ENCODE measurements around the gene NCBP2.
"Not testable (repeated sequence)": the region's sequence is repeated elsewhere in the genome, so short reads cannot be mapped to it uniquely, and the experiment has no call there.

Gene NCBP2

GRCh38 chr3:196948442-196949284 lies 6.3 kb upstream of the NCBP2 start:
- H3K9me3 ChIP-seq (ENCODE audit: low read length): no peaks in the 10 kb centered on the region
- no peak overlapping the region for H3K27ac ChIP-seq (ENCODE audit: low read depth, low read length, poor library complexity, severe bottlenecking)
- no peaks in the 10 kb centered on the region for H3K9me2 ChIP-seq (ENCODE audit: low read depth, low read length)
- H3K79me2 ChIP-seq (ENCODE audit: insufficient read depth, low read length): peaks cover 2% of the 10 kb centered on the region; the same call in 1 of the 2 replicates
- no peaks in the 10 kb centered on the region for H3F3A ChIP-seq (ENCODE audit: insufficient read depth, low read length)
- no peak overlapping the region for H3K4me3 ChIP-seq (ENCODE audit: low read depth, low read length, poor library complexity, severe bottlenecking)
- H3K4me1 ChIP-seq (ENCODE audit: insufficient read depth, low read length, severe bottlenecking): peaks cover 3% of the 10 kb centered on the region
- H4K20me1 ChIP-seq (ENCODE audit: insufficient read depth, low read length): no peaks in the 10 kb centered on the region
- peaks cover 6% of the 10 kb centered on the region; the same call in 1 of the 2 replicates for H3K36me3 ChIP-seq (ENCODE audit: insufficient read depth, low read length)
- no peak overlapping the region for H2AFZ ChIP-seq (ENCODE audit: low read length)
- peaks cover 10% of the 10 kb centered on the region for H3K27me3 ChIP-seq (ENCODE audit: insufficient read depth, low read length)
- no peak overlapping the region for H3K9ac ChIP-seq (ENCODE audit: low read length)
- H3K4me2 ChIP-seq (ENCODE audit: low read length): no peak overlapping the region
- TF ChIP-seq EZH2 (IDR thresholded peaks at IDR 0.05; ENCODE audit: borderline replicate concordance, low read length): no peak
- TF ChIP-seq CTCF (IDR thresholded peaks at IDR 0.05; ENCODE audit: low read length): peak; percentile 22; the same call in 1 of the 2 replicates

GRCh38 chr3:196947860-196948441 lies 5.6 kb upstream of the NCBP2 start:
- Histone ChIP-seq H3K36me3 (ENCODE audit: insufficient read depth, low read length) (peaks cover 6% of the 10 kb centered on the region; the same call in 1 of the 2 replicates), H3K4me1 (ENCODE audit: insufficient read depth, low read length, severe bottlenecking) (peaks cover 8% of the 10 kb centered on the region), H3K9me2 (ENCODE audit: low read depth, low read length) (no peaks in the 10 kb centered on the region), H3K4me2 (ENCODE audit: low read length) (no peak overlapping the region), H3F3A (ENCODE audit: insufficient read depth, low read length) (no peaks in the 10 kb centered on the region), H2AFZ (ENCODE audit: low read length) (no peak overlapping the region), H3K9ac (ENCODE audit: low read length) (no peak overlapping the region), H3K79me2 (ENCODE audit: insufficient read depth, low read length) (peaks cover 9% of the 10 kb centered on the region), H3K9me3 (ENCODE audit: low read length) (no peaks in the 10 kb centered on the region), H3K4me3 (ENCODE audit: low read depth, low read length, poor library complexity, severe bottlenecking) (no peak overlapping the region), H4K20me1 (ENCODE audit: insufficient read depth, low read length) (no peaks in the 10 kb centered on the region), H3K27ac (ENCODE audit: low read depth, low read length, poor library complexity, severe bottlenecking) (no peak overlapping the region), H3K27me3 (ENCODE audit: insufficient read depth, low read length) (peaks cover 5% of the 10 kb centered on the region; the same call in 1 of the 2 replicates)
- TF ChIP-seq CTCF (IDR thresholded peaks at IDR 0.05; ENCODE audit: low read length) (no peak), EZH2 (IDR thresholded peaks at IDR 0.05; ENCODE audit: borderline replicate concordance, low read length) (no peak)

DNA sequence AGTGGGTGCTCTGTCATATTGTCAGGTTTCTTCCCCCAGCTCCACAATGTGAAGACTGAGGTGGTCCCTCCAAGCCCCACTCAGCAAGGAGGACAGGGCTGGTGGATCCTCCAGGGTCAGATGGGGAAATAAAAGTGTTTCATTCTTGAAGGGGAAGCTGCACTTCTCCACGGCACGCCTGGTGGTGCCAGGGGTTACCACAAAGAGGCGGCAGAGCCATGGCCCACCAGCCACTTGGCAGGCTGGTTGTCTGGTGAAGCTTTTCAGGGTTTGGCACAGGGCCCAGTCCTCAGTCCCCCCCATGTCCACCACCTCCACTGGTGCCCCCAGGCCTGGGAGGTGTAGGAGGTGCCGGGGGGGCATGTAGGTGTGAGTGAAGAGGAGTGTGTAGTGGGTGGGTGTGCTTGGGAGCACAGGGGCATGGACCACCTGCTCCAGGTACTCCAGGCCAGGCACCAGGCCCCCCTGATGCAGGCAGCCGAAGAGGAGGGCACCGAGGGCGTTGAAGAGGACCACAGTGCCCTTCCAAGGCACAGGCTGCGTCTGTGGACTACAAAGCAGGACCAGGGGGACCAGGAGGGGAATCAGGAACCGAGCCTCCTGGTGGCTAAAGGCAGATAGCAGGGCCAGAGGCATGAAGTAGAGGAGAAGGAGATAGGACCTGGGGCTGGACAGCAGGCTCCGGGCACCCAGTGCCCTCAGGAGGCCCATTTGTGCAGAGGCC lies 5.0 kb upstream of the NCBP2 start:
- Histone ChIP-seq H3K27me3 (ENCODE audit: insufficient read depth, low read length) (peaks cover 5% of the 10 kb centered on the region; the same call in 1 of the 2 replicates), H3K4me3 (ENCODE audit: low read depth, low read length, poor library complexity, severe bottlenecking) (no peak overlapping the region), H3K9me2 (ENCODE audit: low read depth, low read length) (no peaks in the 10 kb centered on the region), H3K27ac (ENCODE audit: low read depth, low read length, poor library complexity, severe bottlenecking) (no peak overlapping the region), H3K9ac (ENCODE audit: low read length) (no peak overlapping the region), H4K20me1 (ENCODE audit: insufficient read depth, low read length) (no peaks in the 10 kb centered on the region), H3K4me1 (ENCODE audit: insufficient read depth, low read length, severe bottlenecking) (peaks cover 8% of the 10 kb centered on the region), H3K36me3 (ENCODE audit: insufficient read depth, low read length) (peaks cover 6% of the 10 kb centered on the region; the same call in 1 of the 2 replicates), H3K9me3 (ENCODE audit: low read length) (no peaks in the 10 kb centered on the region), H3F3A (ENCODE audit: insufficient read depth, low read length) (no peaks in the 10 kb centered on the region), H3K79me2 (ENCODE audit: insufficient read depth, low read length) (peaks cover 12% of the 10 kb centered on the region), H2AFZ (ENCODE audit: low read length) (no peak overlapping the region), H3K4me2 (ENCODE audit: low read length) (no peak overlapping the region)
- TF ChIP-seq EZH2 (IDR thresholded peaks at IDR 0.05; ENCODE audit: borderline replicate concordance, low read length): no peak
- peak; percentile 31; the same call in 1 of the 2 replicates for TF ChIP-seq CTCF (IDR thresholded peaks at IDR 0.05; ENCODE audit: low read length)

GRCh38 chr3:196944037-196944790 lies 1.9 kb upstream of the NCBP2 start:
- not testable (repeated sequence) for H4K20me1 ChIP-seq (ENCODE audit: insufficient read depth, low read length); H3K36me3 ChIP-seq (ENCODE audit: insufficient read depth, low read length); H3K27me3 ChIP-seq (ENCODE audit: insufficient read depth, low read length); H3K9me2 ChIP-seq (ENCODE audit: low read depth, low read length); H2AFZ ChIP-seq (ENCODE audit: low read length); H3K9me3 ChIP-seq (ENCODE audit: low read length); H3F3A ChIP-seq (ENCODE audit: insufficient read depth, low read length); H3K27ac ChIP-seq (ENCODE audit: low read depth, low read length, poor library complexity, severe bottlenecking); H3K9ac ChIP-seq (ENCODE audit: low read length)
- Histone ChIP-seq H3K4me1 (ENCODE audit: insufficient read depth, low read length, severe bottlenecking) (peaks cover 30% of the 10 kb centered on the region), H3K79me2 (ENCODE audit: insufficient read depth, low read length) (peaks cover 31% of the 10 kb centered on the region), H3K4me3 (ENCODE audit: low read depth, low read length, poor library complexity, severe bottlenecking) (peak overlapping the region; percentile 83), H3K4me2 (ENCODE audit: low read length) (peak overlapping the region; percentile 73; the same call in 1 of the 2 replicates)

Data from OCI-LY1 (cell line).